BJ (cell line): ENCODE data around the gene ZNF683. TPM values are rescaled to one million over a fixed set of nuclear protein-coding genes. Genes with fewer than 3 reads are reported as not detected.

Experiments
- CTCF ChIA-PET: fragments of 350-600 bp; formaldehyde crosslinking; extraction: SDS; loops from one replicate; lab custom pipeline; 2021; ENCODE audit warnings: antibody characterized with exemption, inconsistent platforms; lab: Yijun Ruan, JAX
- POLR2A ChIA-PET: fragments of 300-600 bp; sonication (Branson Sonifier 250); formaldehyde crosslinking; extraction: SDS; loops from one replicate; lab custom pipeline; 2021; ENCODE audit warnings: antibody characterized with exemption; lab: Charles Lee
- DNase-seq: peaks from one replicate; pipeline ENCODE4 v3.0.0-alpha.2; 2011; ENCODE audit warnings: low read depth
- H3K27me3 ChIP-seq: 2 replicates; pipeline ENCODE4 v1.6.0; 2011; ENCODE audit warnings: low read length; ENCODE audit not compliant: control insufficient read depth, insufficient read depth
- H3K36me3 ChIP-seq: 2 replicates; pipeline ENCODE4 v1.5.1; 2011; ENCODE audit warnings: low read length; ENCODE audit not compliant: control insufficient read depth, insufficient read depth
- H3K4me3 ChIP-seq: 2 replicates; pipeline ENCODE4 v1.5.1; 2011; ENCODE audit warnings: low read depth, mild to moderate bottlenecking, control low read depth, low read length
- CTCF ChIP-seq: IDR thresholded peaks from 2 replicates; pipeline ENCODE4 v1.5.1; 2011; ENCODE audit warnings: low read depth, mild to moderate bottlenecking, control low read depth, inconsistent platforms, low read length, moderate library complexity; ENCODE audit not compliant: insufficient read depth
- polyA plus RNA-seq: library from polyadenylated mRNA; depleted of rRNA; stranded (reverse); fragments of >200 nt; gene quantifications from 2 replicates; pipeline ENCODE4 v1.2.3, GENCODE V29; 2011

ZNF683 gene
- polyA plus RNA-seq, 1 experiment = not detected

GRCh38 chr1:26412180-26412840 lies 39.8 kb upstream of the ZNF683 start:
- H3K4me3 ChIP-seq = no peak overlapping the region
- CTCF ChIA-PET = interaction anchor here (1.1 to 1.8 kb wide), 3 partner anchors 21 to 242 kb away, joined by 3 to 6 read pairs (median 5); partner anchors contain the start of gene ZNF593
- DNase-seq = no peak
- peaks cover 37% of the 10 kb centered on the region for H3K27me3 ChIP-seq
- POLR2A ChIA-PET = no interaction called here
- TF ChIP-seq CTCF = no peak
- H3K36me3 ChIP-seq = no peaks in the 10 kb centered on the region

- DNase-seq = no peak
- no peak for TF ChIP-seq CTCF
- H3K36me3 ChIP-seq = no peaks in the 10 kb centered on the region
- POLR2A ChIA-PET = no interaction called here
- H3K4me3 ChIP-seq = no peak overlapping the region
- H3K27me3 ChIP-seq = peaks cover 37% of the 10 kb centered on the region
- CTCF ChIA-PET = interaction anchor here (1.2 kb wide), 1 partner anchor 16 kb away, joined by 3 read pairs; no protein-coding TSS in a partner anchor
These were observed 39.1 kb upstream of the ZNF683 start for GRCh38 chr1:26411624-26412074.

- CTCF ChIA-PET = interaction anchor here (1.2 kb wide), 1 partner anchor 16 kb away, joined by 3 read pairs; no protein-coding TSS in a partner anchor
- DNase-seq = no peak
These were observed 38.4 kb upstream of the ZNF683 start, which contains the start of gene LIN28A for GRCh38 chr1:26410706-26411623. LIN28A (plus strand) TSS chr1:26410817; CDS start chr1:26410892, 75 bp downstream.

GRCh38 chr1:26409191-26409807 lies 36.7 kb upstream of the ZNF683 start:
- CTCF ChIA-PET = interaction anchor here (0.6 kb wide), 1 partner anchor 88 kb away, joined by 3 read pairs; no protein-coding TSS in a partner anchor
- Histone ChIP-seq H3K36me3 (no peaks in the 10 kb centered on the region), H3K4me3 (no peak overlapping the region), H3K27me3 (peaks cover 35% of the 10 kb centered on the region)
- no peak for TF ChIP-seq CTCF
- no peak for DNase-seq
- POLR2A ChIA-PET = no interaction called here

More at GRCh38 chr1:26410706-26411623, 38.4 kb upstream of the ZNF683 start, which contains the start of gene LIN28A:
- H3K4me3 ChIP-seq = no peak within 1 kb of the TSS
- POLR2A ChIA-PET = no interaction called here
- no peak for TF ChIP-seq CTCF
- peaks cover 37% of the 10 kb centered on the region for H3K27me3 ChIP-seq
- no peaks in the 10 kb centered on the region for H3K36me3 ChIP-seq
